Measurements from ENCODE around the gene FGF9. TPM values are rescaled to one million over a fixed set of nuclear protein-coding genes. Genes with fewer than 3 reads are reported as not detected.

Gene FGF9
- total and polyA plus RNA-seq, 2 experiments from 2014 or later = 6.5 to 18.4 TPM

DNA sequence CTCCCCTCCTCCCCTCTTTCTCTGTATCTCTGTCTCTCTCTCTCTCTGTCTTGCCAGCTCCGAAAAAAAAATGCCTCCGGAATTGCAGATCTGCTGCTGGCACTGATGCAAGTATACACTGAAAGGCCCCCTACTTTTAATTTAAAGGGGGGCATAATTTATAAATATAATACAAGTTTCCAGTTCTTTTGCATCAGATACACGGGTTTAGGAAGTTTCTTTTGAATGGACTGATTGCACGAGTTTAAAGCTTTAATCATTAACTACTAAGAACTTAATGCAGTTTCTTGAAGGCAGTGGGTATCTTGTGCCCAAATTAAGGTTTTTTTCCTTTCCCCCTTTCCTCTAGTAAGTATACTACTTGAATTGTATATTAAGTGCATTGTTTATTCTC lies 1.4 kb downstream of the FGF9 start:
- Histone ChIP-seq H3K4me1 (ENCODE audit: low read depth) (peaks cover 5% of the 10 kb centered on the region), H3K27me3 (peaks cover 41% of the 10 kb centered on the region), H3K36me3 (no peaks in the 10 kb centered on the region), H3K27ac (no peak overlapping the region), H3K4me3 (peak overlapping the region; percentile 73), H3K9me3 (ENCODE audit: low read depth) (no peaks in the 10 kb centered on the region)
- TF ChIP-seq, protein P1, sequence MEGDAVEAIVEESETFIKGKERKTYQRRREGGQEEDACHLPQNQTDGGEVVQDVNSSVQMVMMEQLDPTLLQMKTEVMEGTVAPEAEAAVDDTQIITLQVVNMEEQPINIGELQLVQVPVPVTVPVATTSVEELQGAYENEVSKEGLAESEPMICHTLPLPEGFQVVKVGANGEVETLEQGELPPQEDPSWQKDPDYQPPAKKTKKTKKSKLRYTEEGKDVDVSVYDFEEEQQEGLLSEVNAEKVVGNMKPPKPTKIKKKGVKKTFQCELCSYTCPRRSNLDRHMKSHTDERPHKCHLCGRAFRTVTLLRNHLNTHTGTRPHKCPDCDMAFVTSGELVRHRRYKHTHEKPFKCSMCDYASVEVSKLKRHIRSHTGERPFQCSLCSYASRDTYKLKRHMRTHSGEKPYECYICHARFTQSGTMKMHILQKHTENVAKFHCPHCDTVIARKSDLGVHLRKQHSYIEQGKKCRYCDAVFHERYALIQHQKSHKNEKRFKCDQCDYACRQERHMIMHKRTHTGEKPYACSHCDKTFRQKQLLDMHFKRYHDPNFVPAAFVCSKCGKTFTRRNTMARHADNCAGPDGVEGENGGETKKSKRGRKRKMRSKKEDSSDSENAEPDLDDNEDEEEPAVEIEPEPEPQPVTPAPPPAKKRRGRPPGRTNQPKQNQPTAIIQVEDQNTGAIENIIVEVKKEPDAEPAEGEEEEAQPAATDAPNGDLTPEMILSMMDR (IDR thresholded peaks at IDR 0.05; ENCODE audit: low read depth, low read length) = no peak
- DNase-seq (ENCODE audit: low read depth in 1 of 2, low spot score in 1 of 2) = no peak

- H3K36me3 ChIP-seq = no peaks in the 10 kb centered on the region
- no peaks in the 10 kb centered on the region for H3K9me3 ChIP-seq (ENCODE audit: low read depth)
- peak overlapping the region; percentile 73 for H3K4me3 ChIP-seq
- TF ChIP-seq, protein P1 (IDR thresholded peaks at IDR 0.05; ENCODE audit: low read depth, low read length) = no peak
- H3K27ac ChIP-seq = no peak overlapping the region
- peaks cover 40% of the 10 kb centered on the region for H3K27me3 ChIP-seq
- DNase-seq (ENCODE audit: low read depth in 1 of 2, low spot score in 1 of 2) = peak in 1 of 2 donors; percentile 15
- peaks cover 5% of the 10 kb centered on the region for H3K4me1 ChIP-seq (ENCODE audit: low read depth)
Measured at GRCh38 chr13:21672796-21673538, 2.1 kb downstream of the FGF9 start.

DNA sequence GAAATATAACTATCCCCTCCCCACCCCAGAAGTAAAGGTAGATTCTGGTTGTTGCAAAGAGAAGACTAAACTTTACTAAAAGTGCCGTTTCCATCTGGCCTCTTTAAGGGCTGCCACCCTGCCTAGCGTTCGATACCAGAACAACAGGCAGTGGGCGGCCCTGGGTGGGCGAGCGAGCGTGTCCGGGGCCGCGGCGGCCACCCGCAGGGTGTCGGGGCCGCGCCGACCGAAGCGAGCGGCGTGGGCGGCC lies 2.6 kb downstream of the FGF9 start:
- Histone ChIP-seq H3K4me1 (ENCODE audit: low read depth) (peaks cover 5% of the 10 kb centered on the region), H3K27me3 (peaks cover 40% of the 10 kb centered on the region), H3K9me3 (ENCODE audit: low read depth) (no peaks in the 10 kb centered on the region), H3K36me3 (no peaks in the 10 kb centered on the region), H3K4me3 (peak overlapping the region; percentile 73), H3K27ac (peak overlapping the region; percentile 53)
- TF ChIP-seq, protein P1 (IDR thresholded peaks at IDR 0.05; ENCODE audit: low read depth, low read length) = no peak
- no peak for DNase-seq (ENCODE audit: low read depth in 1 of 2, low spot score in 1 of 2)

DNA sequence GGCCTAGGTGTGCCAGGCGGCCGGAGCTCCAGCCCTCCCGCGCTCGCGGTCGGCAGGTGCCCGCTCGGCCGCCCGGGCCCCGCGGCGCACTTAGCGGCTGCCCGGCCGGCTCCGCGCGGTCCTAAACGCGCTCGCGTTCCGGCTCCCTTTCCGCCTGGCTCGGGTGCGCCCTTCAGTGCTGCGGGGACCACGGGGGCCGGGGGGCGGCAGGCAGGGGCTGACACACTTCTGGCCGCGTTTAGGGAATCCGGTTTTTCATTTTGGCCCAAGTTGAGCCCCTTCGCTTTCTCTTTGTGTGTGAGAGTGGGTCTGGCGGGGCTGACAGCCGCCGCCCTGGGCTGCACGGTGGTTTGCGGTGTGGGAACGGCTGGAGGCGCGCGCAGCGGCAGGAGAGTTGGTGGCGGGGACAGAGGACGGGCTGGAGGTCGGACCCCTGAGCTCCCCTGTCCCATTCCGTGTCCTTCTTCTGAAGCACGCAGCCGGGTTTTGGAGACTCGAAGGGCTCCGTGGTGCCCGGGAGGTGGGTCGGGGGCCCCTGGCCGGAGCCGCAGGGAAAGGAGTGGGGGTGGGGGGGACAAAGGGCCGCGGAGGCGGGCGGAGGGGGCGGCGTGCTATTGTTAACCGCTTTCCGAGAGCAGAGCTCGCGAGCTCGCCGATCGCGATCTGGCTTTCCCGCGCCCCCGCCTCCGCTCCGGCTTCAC lies 3.1 kb downstream of the FGF9 start:
- Histone ChIP-seq H3K27ac (peak overlapping the region; percentile 53), H3K4me3 (peak overlapping the region; percentile 73), H3K27me3 (peaks cover 40% of the 10 kb centered on the region), H3K36me3 (no peaks in the 10 kb centered on the region), H3K9me3 (ENCODE audit: low read depth) (no peaks in the 10 kb centered on the region), H3K4me1 (ENCODE audit: low read depth) (peaks cover 5% of the 10 kb centered on the region)
- peak; percentile 38 to 84 for DNase-seq (ENCODE audit: low read depth in 1 of 2, low spot score in 1 of 2)
- TF ChIP-seq, protein P1 (IDR thresholded peaks at IDR 0.05; ENCODE audit: low read depth, low read length) = no peak

- peak overlapping the region; percentile 73 for H3K4me3 ChIP-seq
- TF ChIP-seq, protein P1 (IDR thresholded peaks at IDR 0.05; ENCODE audit: low read depth, low read length) = no peak
- no peaks in the 10 kb centered on the region for H3K9me3 ChIP-seq (ENCODE audit: low read depth)
- peak in 1 of 2 donors; percentile 49 for DNase-seq (ENCODE audit: low read depth in 1 of 2, low spot score in 1 of 2)
- peaks cover 38% of the 10 kb centered on the region for H3K27me3 ChIP-seq
- H3K36me3 ChIP-seq = no peaks in the 10 kb centered on the region
- peak overlapping the region; percentile 53 for H3K27ac ChIP-seq
- H3K4me1 ChIP-seq (ENCODE audit: low read depth) = peaks cover 5% of the 10 kb centered on the region
Measured at GRCh38 chr13:21674490-21675009, 3.7 kb downstream of the FGF9 start.

All from cardiac muscle cell (in vitro differentiated cells and primary cell).